Hematopoietic multipotent progenitor cell treated with erythropoietin and hydrocortisone succinate and interleukin-3 and kit ligand, for 6 days (in vitro differentiated cells): Measurements from ENCODE around the gene ZNRF3.
"Not testable (repeated sequence)": the region's sequence is repeated elsewhere in the genome, so short reads cannot be mapped to it uniquely, and the experiment has no call there.

Experiments used
- DNase-seq: peaks from one replicate; pipeline ENCODE4 v3.0.0-alpha.2; 2015

ZNRF3 gene

DNA sequence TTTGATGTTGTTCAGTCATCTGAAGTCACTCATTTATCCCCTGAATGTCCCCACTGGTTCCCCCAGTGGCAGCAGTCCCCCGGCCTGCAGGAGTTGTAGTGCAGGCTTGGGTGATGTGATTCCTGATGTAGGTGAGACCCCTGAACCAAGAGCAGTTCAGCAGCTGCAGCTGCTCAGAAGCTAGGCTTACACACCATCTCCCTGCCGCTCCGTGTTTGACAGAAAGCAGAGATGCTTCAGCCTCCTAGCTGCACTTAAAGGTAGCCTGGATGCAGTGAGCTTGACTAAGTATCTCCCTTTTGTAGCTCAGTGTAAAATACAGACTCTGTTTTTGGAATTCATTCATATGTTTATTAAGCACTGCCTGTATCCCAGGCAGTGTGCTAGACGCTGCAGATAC, 130.9 kb downstream of the ZNRF3 start:
- DNase-seq: no peak

DNA sequence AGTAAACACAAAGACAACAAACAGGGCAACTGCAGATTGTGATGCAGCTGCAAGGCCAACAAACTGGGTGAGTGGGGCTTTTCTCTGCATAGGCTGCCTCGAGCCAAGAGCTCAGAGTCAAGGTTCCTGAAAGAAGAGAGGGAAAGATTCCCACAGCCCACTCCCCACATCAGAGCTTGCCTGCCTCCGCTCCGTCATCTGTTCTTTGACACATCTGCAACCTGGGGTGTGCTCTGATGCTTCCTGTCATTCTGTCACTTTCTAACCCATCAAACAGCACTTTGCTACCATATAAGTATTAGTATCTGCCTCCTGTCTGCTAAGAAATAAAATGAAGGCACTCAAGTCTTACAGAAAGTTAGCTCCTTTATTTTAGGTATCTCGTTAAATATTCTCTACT, 131.4 kb downstream of the ZNRF3 start:
- no peak for DNase-seq

DNA sequence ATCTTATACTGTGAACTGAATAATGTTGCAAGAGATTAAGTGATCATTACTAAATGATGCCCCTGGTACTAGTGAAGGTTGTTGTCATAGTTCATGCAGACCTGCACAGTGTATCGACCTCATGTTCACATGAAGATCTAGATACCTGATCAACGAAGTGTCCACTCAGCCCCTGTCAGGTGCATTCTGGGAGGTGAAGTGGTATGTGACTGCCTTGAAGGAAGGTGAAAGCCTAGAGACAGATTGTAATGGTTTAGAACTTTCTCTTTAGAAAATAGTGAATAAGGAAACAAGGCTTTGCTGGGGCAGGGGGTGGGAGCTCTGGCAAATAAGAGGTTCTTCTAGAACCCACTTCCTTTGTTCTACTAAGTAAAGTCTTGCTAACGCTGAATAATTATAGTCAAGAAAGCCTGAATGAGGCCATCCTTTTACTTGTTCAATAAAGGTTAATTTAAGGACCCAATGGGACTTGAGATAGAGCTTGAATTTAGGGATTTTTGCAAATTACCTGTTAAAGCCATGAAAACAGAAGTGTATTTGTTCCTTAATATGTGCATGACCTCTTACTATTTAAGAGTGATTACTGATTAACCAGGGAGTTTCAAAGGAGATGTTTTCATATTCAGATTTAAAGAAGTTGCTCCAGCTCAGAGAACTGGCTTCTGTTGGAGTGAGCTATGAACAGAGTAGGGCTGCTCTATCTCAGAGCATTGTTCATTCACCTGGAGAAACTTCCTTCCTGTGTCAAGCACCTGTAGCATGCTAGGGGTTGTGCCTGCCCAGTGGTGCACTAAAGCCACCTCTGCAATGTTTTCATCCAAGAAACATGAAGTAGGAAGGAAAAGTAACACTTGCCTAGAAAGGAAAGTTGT, 132.9 kb downstream of the ZNRF3 start:
- no peak for DNase-seq

DNA sequence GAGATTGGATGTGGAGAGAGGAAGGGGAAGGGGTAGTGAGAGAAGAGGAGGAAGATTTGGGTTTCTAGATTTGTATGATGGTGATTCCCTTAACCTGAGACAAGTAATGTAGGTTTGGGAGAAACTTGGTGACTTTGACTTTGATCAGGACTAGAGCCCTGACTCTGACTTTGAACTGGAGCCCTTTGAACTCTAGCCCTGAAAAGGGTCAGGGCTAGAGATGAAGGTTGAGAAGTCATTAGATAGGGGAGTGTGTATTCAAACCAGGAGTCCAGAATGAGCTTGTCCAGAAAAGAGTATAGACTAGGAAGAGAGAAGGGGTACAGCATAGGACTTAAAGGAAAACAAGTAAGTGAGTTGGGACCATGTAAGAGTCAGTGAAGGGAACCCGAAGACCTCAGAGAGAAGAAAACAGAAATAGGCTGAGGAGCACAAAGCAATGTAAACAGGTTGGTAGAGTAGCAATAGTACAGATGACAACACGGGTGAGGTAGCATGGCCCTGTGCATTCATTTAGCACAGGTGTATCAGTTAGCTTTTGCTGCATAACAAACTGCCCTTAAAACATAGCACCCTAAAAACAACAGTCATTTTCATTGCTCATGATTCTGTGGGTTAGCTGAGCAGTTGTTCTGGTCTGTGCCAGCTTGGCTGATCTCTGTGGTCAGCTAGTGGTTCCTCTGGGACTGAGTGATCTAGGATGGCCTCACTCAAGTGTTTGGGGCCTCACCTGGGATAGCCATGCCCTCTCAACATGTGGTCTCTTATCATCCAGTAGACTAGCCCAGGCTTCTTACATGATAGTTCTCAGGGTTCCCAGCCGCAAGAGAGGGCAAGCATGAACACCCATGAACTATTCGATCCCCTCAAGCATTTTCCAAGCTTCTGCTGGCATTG, 135.2 kb downstream of the ZNRF3 start:
- no peak for DNase-seq

DNA sequence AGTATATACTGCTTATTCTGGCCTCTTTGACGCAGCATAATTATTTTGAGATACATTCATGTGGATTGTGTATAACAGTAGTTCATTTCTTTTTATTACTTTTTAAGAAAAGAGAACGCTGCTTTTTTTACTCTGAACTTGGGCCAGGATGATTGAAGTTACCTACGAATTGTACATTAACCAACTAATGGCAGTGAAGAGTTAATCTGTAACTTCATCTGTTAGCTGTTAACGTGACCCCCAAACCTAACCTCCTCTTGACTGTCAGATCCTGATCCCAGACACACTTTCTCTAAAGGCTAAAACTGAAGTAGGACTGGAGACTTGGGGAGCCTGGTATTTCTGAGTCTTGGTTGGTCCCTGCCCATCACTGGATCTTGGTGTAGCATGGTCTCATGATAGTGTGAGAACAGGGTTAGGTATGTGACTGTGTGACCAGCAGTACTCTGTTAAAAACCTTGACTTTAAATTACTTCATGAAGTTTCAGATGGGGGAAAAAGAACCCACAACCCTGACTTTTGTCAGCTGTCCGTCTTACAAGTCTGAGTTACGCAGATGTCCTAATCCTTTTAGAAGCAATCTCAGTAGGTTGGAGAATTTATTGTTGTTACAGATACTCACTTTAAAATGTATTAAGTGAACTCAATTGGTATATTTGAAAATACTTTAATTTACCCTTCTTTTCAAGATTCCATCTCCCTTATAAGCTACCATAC, 138.9 kb downstream of the ZNRF3 start:
- DNase-seq: no peak

DNA sequence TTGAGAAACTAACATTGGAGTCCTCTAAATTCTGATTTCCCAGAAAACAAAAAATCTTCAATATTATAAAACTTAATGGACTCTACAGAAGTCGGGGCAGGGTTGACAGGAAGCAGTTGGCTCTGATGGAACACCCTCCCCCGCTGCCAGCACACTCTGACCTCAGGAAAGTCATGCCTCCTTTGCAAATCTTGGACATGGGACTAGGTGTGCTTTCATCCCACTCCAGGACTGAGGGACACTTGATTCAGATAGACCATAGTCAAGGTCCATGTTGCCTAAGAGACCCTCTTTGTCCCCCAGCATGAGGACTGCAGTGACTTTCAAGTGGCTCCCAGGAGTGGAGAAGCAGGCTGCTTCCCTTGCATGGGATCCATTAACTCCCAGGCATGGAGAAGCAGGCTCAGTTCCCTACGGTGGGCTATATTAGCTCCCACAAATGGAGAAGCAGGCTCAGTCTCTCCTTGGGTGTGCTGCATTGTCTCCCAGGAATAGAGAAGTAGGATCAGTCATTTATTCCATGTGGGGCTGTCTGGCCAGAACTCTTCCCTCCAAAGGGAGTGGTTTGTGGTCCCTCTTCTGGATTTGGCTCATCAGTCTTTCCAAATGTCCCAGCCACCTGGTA, 139.9 kb downstream of the ZNRF3 start:
- no peak for DNase-seq

DNA sequence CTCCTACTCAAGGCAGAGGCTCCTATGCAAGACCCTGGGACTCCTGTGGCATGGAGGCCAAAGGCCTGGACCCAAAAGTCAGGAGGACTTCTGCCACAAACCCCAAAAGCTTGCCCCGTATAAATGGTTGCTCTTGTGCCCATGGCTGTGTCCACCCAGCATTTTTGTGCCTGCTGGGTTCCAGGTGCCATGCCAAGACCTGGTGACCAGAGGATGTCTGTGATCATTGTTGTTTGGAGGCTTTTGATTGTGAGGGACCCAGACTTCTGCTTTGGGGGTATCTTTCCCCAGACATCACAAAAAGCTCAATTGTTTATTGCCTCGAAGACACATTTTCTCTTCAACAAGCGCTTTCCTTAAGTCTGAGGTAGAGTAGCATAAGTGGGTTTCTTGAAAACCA, 143.2 kb downstream of the ZNRF3 start:
- no peak for DNase-seq

DNA sequence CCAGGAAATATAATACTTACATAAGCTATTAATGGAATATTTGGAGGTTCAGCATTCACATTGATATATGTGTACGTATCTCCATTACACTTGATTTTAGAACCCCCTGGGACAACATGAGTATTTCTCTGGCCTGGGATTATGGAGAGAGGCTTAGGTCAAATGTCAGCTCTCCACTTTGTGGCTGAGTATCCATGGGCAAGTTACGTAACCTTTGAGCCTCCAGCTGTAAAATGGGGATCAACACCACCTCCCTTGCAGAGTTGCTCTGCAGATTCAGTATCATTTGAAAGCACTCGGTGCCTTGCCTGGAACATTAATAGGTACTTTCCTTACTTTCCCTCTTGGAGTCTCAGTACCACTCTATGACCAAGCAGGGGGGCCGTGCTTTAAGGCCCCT, 145.1 kb downstream of the ZNRF3 start:
- DNase-seq: no peak

DNA sequence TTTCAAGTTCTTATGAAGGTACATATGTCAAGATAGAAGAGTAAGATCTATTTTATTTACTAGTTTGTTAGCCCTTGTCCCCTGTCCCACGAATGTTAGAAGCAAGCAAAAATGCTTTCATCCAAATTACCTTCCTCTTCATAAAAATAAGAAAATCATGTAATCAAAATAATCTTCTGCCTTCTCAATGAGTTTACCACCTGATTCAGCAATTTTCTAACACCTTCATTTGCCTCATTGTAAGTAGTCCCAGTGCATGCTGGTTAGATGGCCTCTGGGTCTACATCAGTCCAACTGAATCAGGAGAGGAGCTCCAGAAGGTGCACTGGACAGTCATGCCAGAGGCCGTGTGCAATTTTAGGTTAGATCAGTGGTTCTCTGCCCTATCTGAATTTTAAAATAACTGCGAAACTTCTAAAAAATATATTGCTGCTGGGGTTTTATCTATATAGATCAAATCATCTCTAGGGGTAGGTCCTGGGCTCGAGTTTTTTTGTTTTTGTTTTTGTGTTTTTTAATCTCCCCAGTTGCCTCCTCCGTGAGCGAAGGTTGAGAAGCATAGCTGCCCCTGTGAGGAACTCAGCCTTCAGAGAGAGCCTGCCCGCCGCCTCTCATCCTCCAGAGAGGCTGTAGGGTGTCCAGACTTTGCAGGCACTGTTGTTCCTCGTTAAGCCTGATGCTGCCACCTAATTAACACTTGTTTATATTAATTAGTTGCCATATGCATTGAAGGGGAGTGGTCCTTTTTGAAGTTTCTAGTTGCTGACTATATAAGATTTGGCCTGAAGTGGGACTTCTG, 146.0 kb downstream of the ZNRF3 start:
- no peak for DNase-seq

DNA sequence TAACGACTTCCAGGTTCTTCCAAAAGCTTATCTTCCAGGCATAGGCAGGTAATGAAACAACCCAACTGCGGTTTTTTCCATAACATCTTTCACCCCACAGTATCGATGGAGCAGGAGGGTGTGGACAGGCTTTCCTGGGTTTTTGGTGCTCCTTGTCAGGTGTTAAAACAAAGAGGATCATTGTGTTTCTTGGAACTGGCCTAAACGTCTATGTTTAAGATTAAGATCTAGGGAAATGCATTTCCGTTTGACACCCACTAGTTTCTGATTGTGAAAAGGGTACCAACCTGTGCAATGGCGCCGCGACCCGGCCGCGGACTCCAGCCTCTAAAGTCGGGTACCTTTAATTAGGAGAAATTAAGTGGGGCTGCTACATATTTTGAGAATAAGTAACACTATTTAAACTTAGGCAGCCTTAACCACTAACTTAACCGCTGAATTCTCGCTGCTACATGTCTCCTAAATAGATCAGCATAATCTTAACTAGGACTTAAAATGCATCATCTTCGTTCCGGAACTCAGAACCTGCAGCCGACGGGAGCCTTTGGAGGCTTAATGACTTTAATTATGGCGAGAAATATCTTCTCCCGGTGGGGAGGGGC, 146.7 kb downstream of the ZNRF3 start:
- DNase-seq: peak; percentile 39

DNA sequence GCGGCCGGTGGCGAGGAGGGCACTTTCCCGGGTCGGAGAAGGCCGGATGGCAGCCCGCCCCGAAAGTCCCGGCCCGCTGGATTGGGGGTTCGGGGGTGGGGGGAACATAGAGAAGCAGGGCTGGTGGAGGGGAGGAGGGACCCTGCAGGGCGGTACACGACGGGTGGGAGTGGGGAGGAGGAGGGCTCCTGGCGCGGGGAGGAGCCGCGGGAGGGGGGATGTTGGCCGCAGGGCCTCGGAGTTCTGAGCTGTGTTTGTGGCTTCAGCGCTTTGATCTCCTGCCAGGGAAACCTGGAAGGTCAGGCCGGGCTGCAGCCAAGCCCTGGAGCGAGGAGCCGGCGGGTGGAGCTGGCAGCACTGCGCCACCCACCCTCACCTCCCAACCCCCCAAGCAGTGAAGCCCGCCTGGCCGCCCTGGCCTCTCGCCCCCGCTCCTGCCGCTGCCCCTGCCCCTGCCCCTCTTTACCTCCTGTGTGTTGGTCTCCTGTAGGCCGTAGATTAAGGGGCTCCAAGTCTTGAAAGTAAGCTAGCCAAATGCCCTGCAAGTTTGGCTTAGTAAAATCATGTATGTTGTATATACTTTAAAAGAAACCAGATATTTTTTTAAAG, 147.3 kb downstream of the ZNRF3 start:
- DNase-seq: peak; percentile 84

DNA sequence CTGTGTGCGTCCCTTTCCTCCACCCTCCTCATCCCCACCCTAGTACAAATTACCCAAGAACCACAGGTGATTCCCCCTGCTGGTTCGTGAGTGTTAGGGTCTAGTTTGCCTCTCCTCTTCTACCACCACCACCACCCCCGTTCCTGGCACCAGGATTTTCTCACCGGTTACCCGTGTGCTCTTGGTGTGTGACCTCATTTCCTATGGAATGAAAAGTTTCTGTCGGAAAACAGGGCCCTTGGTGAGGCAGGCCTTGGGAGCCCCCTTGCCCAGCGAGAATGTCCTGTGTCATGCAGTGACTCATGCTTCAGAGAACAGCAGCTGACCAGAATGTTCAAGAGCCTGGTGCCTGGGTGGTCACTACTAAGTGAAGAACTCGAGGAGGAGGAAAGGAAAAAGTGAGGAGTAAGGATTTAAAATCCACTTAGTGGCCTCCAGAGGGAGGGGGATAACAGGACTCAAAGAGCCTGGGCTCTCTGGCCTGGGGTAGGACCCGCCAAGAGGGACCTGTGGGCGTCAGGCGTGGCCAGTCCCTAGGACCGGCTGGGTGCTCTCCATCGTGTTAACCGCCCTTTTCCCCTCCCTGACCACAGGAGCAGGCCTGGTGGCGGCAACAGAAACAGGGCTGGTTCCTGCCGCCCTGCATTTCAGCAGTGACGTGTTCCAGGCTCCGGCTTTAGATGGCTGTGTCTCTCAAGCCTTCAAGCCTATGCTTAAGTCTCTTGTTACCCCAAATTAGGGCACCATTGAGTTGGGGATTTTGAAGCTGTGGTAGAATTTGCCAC, 148.0 kb downstream of the ZNRF3 start:
- DNase-seq: peak; percentile 57

DNA sequence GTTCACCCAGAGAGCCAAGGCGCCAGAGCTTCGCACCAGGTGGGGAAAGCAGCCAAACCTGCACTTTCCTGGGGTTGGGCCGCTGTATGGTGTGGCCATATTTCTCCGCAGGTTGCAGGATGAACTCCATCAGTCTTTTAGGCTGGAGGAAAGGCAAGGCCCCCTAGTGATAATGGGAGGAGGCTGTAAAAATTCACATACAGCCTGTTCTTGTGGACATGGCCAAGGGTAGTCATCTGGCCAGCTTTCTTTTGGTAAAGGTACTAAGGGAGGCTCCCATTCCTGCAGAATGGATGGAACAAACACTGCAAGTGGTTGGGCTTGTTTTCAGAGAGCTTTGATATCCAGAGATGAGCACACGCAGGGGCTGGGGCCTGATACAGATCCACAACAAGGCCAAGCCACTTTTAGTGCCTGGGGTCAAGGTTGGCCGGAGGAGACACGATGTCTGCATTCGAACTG, 148.7 kb downstream of the ZNRF3 start:
- no peak for DNase-seq

DNA sequence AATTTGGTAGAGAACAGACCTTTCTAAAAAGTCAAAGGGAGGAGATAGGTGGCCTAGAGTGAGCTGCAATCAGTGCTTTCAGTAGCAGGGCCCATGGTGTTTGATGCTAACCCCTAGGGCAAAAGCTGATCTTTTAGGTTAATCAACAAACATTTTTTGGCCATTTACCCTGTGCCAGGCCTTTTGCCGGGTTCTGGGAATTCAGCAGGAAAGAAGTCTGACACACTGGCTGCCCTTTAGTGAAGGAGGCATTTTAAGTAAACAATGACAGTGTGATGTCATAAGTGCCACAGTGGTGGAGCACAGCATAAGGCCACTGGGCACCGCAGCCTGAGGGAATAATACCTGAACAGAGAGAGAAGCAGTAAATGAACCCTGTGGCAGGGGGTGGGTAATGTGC, 149.2 kb downstream of the ZNRF3 start:
- no peak for DNase-seq

DNA sequence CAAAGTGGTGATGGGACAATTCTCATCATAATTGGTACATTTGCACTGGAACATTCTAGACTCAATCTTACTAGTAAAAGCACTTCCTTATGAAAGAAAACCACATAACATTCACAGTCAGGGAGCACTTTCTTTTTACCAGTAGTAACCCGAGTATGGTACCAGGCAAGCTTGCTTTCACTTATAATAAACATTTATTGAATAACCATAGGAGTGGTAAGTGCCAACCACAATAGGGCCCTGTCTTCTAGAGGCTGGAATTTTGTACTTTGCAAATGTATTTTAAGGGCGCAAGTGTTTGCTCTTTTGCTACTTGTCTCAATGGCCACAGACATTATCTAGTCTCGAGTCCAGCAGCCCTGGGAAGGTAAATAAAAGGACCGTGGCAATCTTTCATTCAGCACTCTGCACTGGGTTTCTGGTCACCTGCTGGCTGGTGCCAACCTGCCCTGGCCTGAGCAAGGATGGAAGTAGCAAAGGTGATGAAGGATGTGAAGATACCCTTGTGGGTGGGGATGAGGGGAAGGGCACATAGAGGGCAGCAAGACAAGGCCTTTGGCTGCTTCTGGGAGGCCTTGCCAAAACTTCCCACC, 154.1 kb downstream of the ZNRF3 start:
- DNase-seq: no peak

DNA sequence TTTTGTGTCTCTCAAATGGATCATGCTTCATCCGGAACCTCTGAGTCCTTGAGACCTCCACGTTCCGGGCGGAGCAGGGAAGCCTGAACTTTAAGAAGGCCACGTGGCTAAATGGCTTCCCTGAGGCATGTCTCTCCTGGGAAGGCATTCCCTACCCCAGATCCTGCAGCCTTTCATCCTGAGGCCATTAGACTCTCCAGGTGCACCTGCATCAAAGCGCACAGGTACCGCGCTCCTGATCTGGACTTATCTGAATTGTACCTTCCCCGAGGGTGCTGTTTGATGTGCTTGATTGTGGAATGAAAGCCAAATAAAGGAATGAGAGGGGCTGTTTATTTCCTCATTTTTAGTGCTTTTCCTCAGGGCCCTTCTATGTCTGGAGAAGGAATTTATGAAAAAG, 155.8 kb downstream of the ZNRF3 start:
- no peak for DNase-seq

DNA sequence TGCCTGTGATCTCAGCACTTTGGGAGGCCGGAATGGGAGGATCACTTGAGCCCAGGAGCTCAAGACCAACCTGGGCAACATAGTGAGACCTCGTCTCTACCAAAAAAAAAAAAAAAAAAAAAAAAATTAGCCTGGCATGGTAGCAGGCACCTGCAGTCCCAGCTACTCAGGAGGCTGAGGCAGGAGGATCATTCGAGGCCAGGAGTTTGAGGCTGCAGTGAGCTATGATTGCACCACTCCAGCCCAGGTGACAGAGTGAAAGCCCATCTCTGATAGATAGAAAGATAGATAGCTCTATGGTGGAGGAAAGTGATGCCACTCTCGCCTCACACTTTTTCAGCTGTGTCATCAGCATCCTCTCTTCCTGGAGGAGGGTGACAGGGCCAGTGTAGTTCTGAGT, 156.3 kb downstream of the ZNRF3 start:
- DNase-seq: not testable (repeated sequence)

DNA sequence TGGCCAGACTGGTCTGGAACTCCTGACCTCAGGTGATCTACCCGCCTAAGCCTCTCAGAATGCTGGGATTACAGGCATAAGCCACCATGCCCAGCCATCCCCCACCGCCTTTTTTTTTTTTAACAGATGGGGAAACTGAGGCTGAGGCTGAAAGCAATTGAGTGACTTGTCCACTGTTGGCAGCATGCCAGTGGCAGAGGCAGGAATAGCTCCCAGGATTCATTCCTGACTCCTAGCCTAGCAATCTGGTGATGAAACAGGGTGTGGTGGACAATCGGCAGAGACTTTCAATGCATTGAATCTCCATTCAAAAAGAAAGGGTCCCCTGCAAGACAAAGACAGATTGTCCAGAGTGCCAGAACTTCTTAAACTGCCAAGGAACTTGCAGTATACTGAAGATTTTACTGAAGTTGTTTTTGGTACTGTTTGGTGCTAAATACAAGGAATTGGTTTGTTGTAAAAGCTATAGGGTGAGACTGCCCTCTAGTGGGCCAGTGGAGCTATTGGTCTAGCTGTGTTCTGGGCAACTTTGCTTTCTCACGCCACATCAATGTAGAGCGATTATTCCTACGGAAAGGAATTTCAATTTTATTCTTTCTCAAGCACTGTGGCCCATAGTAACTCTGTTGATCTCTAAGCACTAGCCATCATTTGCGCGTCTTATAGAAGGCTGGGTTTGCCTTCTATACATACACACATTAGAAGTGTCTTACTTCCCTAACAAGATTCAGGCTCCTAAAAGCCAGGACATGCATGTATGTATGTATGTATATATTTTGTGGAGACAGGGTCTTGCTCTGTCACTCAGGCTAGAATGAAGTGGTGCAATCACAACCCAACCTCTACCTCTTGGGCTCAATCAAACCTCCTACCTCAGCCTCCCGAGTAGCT, 157.3 kb downstream of the ZNRF3 start:
- DNase-seq: peak; percentile 93

DNA sequence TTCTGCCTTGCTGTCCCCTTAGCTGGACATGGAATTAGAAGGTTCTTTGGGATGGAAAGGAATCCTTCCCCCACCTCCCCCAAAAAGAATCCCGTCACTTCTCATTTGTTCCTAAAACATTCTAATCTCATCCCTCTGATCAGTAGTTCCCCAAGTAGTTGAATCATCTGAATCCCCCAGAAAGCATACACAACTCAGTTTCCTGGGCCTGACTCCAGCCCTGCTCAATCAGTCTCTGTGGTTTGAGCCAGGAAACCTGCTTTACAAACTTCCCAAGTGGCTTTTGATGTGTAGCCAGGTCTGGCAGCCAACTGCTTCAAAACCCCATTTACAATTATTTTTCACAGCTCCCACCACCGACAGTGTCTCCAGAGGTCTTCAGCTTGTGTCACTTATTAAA, 158.0 kb downstream of the ZNRF3 start:
- no peak for DNase-seq
